Measurements from ENCODE around the gene TDRD10. TPM values are rescaled to one million over a fixed set of nuclear protein-coding genes. Genes with fewer than 3 reads are reported as not detected.
A peak's percentile ranks its signal among the peaks of the same experiment; 100 is the strongest.

Gene TDRD10
- total RNA-seq, 1 donor from 2014 or later, result 4.3 TPM

GRCh38 chr1:154552036-154552435, 50.0 kb downstream of the TDRD10 start:
- no peak for DNase-seq (ENCODE audit: extremely low read depth, low read depth, low spot score)

GRCh38 chr1:154553056-154554030, 51.3 kb downstream of the TDRD10 start:
- no peak for DNase-seq (ENCODE audit: extremely low read depth, low read depth, low spot score)

- no peak for DNase-seq (ENCODE audit: extremely low read depth, low read depth, low spot score)
These were observed 54.4 kb downstream of the TDRD10 start for GRCh38 chr1:154556422-154556821.

- no peak for DNase-seq (ENCODE audit: extremely low read depth, low read depth, low spot score)
These were observed 55.4 kb downstream of the TDRD10 start for GRCh38 chr1:154557248-154557938.

GRCh38 chr1:154557939-154558719, 56.1 kb downstream of the TDRD10 start, which contains the start of gene UBE2Q1:
UBE2Q1 (minus strand) TSS chr1:154558662; CDS start chr1:154558553, 109 bp downstream.
- no peak for DNase-seq (ENCODE audit: extremely low read depth, low read depth, low spot score)

- peak; percentile 77 for DNase-seq (ENCODE audit: extremely low read depth, low read depth, low spot score)
These were observed 56.9 kb downstream of the TDRD10 start for GRCh38 chr1:154558720-154559465.

- peak; percentile 91 for DNase-seq (ENCODE audit: extremely low read depth, low read depth, low spot score)
These were observed 57.5 kb downstream of the TDRD10 start for GRCh38 chr1:154559466-154560044.

GRCh38 chr1:154565876-154566275, 63.9 kb downstream of the TDRD10 start:
- no peak for DNase-seq (ENCODE audit: extremely low read depth, low read depth, low spot score)

- DNase-seq (ENCODE audit: extremely low read depth, low read depth, low spot score), result no peak
These were observed 65.6 kb downstream of the TDRD10 start, which contains the start of gene CHRNB2 for GRCh38 chr1:154567386-154568156. CHRNB2 (plus strand) TSS chr1:154567778; CDS start chr1:154568045, 267 bp downstream.

- DNase-seq (ENCODE audit: extremely low read depth, low read depth, low spot score), result no peak
These were observed 66.3 kb downstream of the TDRD10 start for GRCh38 chr1:154568157-154568815.

- no peak for DNase-seq (ENCODE audit: extremely low read depth, low read depth, low spot score)
These were observed 69.4 kb downstream of the TDRD10 start for GRCh38 chr1:154571244-154571963.

GRCh38 chr1:154571964-154572288, 69.9 kb downstream of the TDRD10 start:
- DNase-seq (ENCODE audit: extremely low read depth, low read depth, low spot score), result no peak

- DNase-seq (ENCODE audit: extremely low read depth, low read depth, low spot score), result no peak
These were observed 70.6 kb downstream of the TDRD10 start for GRCh38 chr1:154572468-154573167.

- no peak for DNase-seq (ENCODE audit: extremely low read depth, low read depth, low spot score)
These were observed 71.1 kb downstream of the TDRD10 start for GRCh38 chr1:154573168-154573510.

GRCh38 chr1:154574716-154575115, 72.7 kb downstream of the TDRD10 start:
- no peak for DNase-seq (ENCODE audit: extremely low read depth, low read depth, low spot score)

- no peak for DNase-seq (ENCODE audit: extremely low read depth, low read depth, low spot score)
These were observed 73.3 kb downstream of the TDRD10 start for GRCh38 chr1:154575147-154575927.
